OCI-LY3 (cell line): Measurements from ENCODE around the gene GUCY1B1.

Experiments used
- H2AFZ ChIP-seq: fragments of 200-600, 300-600 bp; shearing (Covaris generic); 2 replicates; pipeline ENCODE4 v1.6.0; 2014; ENCODE audit warnings: antibody characterized with exemption, low read depth, low read length
- H3K27ac ChIP-seq: fragments of 200-600, 300-600 bp; sonication (generic); 2 replicates; pipeline ENCODE4 v1.5.1; 2014; ENCODE audit warnings: mild to moderate bottlenecking, low read length, moderate library complexity, mixed read lengths
- H3K27me3 ChIP-seq: fragments of 200-600, 300-600 bp; sonication (generic); 2 replicates; pipeline ENCODE4 v1.6.1; 2014; ENCODE audit warnings: low read depth, low read length, mixed read lengths
- H3K36me3 ChIP-seq: fragments of 200-600, 300-600 bp; sonication (generic); replicated peaks from 2 replicates; pipeline ENCODE3; 2014; ENCODE audit warnings: low read depth, low read length, mixed read lengths
- H3K4me1 ChIP-seq: fragments of 300-600, 200-600 bp; sonication (generic); 2 replicates; pipeline ENCODE4 v1.6.1; 2014; ENCODE audit warnings: low read length, mixed read lengths
- H3K4me2 ChIP-seq: fragments of 200-600, 300-600 bp; sonication (generic); 2 replicates; pipeline ENCODE4 v1.6.1; 2014; ENCODE audit warnings: low read length, mixed read lengths
- H3K4me3 ChIP-seq: fragments of 300-600, 200-600 bp; sonication (generic); 2 replicates; pipeline ENCODE4 v1.5.1; 2014; ENCODE audit warnings: antibody characterized with exemption, mild to moderate bottlenecking, low read length, moderate library complexity
- H3K79me2 ChIP-seq: fragments of 300-600, 200-600 bp; shearing (Covaris generic); 2 replicates; pipeline ENCODE4 v1.6.1; 2014; ENCODE audit warnings: mild to moderate bottlenecking, low read length, mixed read lengths
- H3K9ac ChIP-seq: fragments of 300-600, 200-600 bp; shearing (Covaris generic); 2 replicates; pipeline ENCODE4 v1.6.0; 2014; ENCODE audit warnings: mild to moderate bottlenecking, low read length, moderate library complexity
- H3K9me3 ChIP-seq: fragments of 200-600, 300-600 bp; shearing (Covaris generic); 2 replicates; pipeline ENCODE4 v1.6.1; 2014; ENCODE audit warnings: low read length, mixed read lengths; ENCODE audit not compliant: insufficient read depth
- H4K20me1 ChIP-seq: fragments of 200-600, 300-600 bp; sonication (generic); 2 replicates; pipeline ENCODE4 v1.6.1; 2016; ENCODE audit warnings: low read length, mixed read lengths; ENCODE audit not compliant: insufficient read depth
- CTCF ChIP-seq: fragments of 200-600, 300-600 bp; sonication (generic); IDR thresholded peaks from 2 replicates; pipeline ENCODE4 v1.5.1; 2014; ENCODE audit warnings: antibody characterized with exemption, low read length, low read depth
- EZH2phosphoT487 ChIP-seq: fragments of 200-600 bp; shearing (Covaris generic); IDR thresholded peaks from 2 replicates; pipeline ENCODE4 v1.6.1; 2018; ENCODE audit warnings: antibody characterized with exemption, mixed run types, low read depth

The GUCY1B1 gene

GRCh38 chr4:155734065-155734464 is 24.8 kb upstream of the GUCY1B1 start:
- no peaks in the 10 kb centered on the region for H3K9me3 ChIP-seq
- H3K27ac ChIP-seq, result no peak overlapping the region
- H3K79me2 ChIP-seq, result no peaks in the 10 kb centered on the region
- no peaks in the 10 kb centered on the region for H4K20me1 ChIP-seq
- H3K36me3 ChIP-seq, result no peaks in the 10 kb centered on the region
- no peaks in the 10 kb centered on the region for H3K4me1 ChIP-seq
- H3K27me3 ChIP-seq, result no peaks in the 10 kb centered on the region
- TF ChIP-seq CTCF (no peak), EZH2phosphoT487 (no peak)
- H2AFZ ChIP-seq, result no peak overlapping the region
- H3K4me3 ChIP-seq, result no peak overlapping the region
- no peak overlapping the region for H3K9ac ChIP-seq
- H3K4me2 ChIP-seq, result no peak overlapping the region

GRCh38 chr4:155734951-155735350 is 23.9 kb upstream of the GUCY1B1 start:
- H3K27me3 ChIP-seq, result no peaks in the 10 kb centered on the region
- no peaks in the 10 kb centered on the region for H3K36me3 ChIP-seq
- H2AFZ ChIP-seq, result no peak overlapping the region
- H3K79me2 ChIP-seq, result no peaks in the 10 kb centered on the region
- no peak overlapping the region for H3K4me3 ChIP-seq
- no peak overlapping the region for H3K4me2 ChIP-seq
- no peak overlapping the region for H3K27ac ChIP-seq
- H3K9ac ChIP-seq, result no peak overlapping the region
- H3K9me3 ChIP-seq, result no peaks in the 10 kb centered on the region
- H3K4me1 ChIP-seq, result no peaks in the 10 kb centered on the region
- no peaks in the 10 kb centered on the region for H4K20me1 ChIP-seq
- TF ChIP-seq EZH2phosphoT487 (no peak), CTCF (no peak)

- Histone ChIP-seq H2AFZ (no peak overlapping the region), H3K9ac (no peak overlapping the region), H3K9me3 (no peaks in the 10 kb centered on the region), H3K79me2 (no peaks in the 10 kb centered on the region), H3K4me3 (no peak overlapping the region), H4K20me1 (no peaks in the 10 kb centered on the region), H3K4me1 (no peaks in the 10 kb centered on the region), H3K27ac (no peak overlapping the region), H3K36me3 (no peaks in the 10 kb centered on the region), H3K27me3 (no peaks in the 10 kb centered on the region), H3K4me2 (no peak overlapping the region)
- TF ChIP-seq EZH2phosphoT487, result no peak
- no peak for TF ChIP-seq CTCF
Observed at GRCh38 chr4:155735496-155735895, 23.3 kb upstream of the GUCY1B1 start.

- H3K27me3 ChIP-seq, result no peaks in the 10 kb centered on the region
- no peak overlapping the region for H3K27ac ChIP-seq
- no peak overlapping the region for H2AFZ ChIP-seq
- H3K9ac ChIP-seq, result no peak overlapping the region
- no peak for TF ChIP-seq CTCF
- TF ChIP-seq EZH2phosphoT487, result no peak
- H3K4me2 ChIP-seq, result no peak overlapping the region
- no peaks in the 10 kb centered on the region for H4K20me1 ChIP-seq
- H3K4me3 ChIP-seq, result no peak overlapping the region
- H3K9me3 ChIP-seq, result no peaks in the 10 kb centered on the region
- H3K36me3 ChIP-seq, result no peaks in the 10 kb centered on the region
- H3K4me1 ChIP-seq, result no peaks in the 10 kb centered on the region
- no peaks in the 10 kb centered on the region for H3K79me2 ChIP-seq
Observed at GRCh38 chr4:155738548-155738947, 20.3 kb upstream of the GUCY1B1 start.
